CD4-positive, alpha-beta T cell treated with Interleukin-6 at 100 ng/mL for 8 hours (primary cell): ENCODE results near the gene GAS7.
"Not testable (repeated sequence)": the region's sequence is repeated elsewhere in the genome, so short reads cannot be mapped to it uniquely, and the experiment has no call there.

Experiments
- DNase-seq: peaks from one replicate; pipeline ENCODE4 v3.0.0-alpha.2; 2020; ENCODE audit warnings: mixed read lengths, low spot score

Gene GAS7

DNA sequence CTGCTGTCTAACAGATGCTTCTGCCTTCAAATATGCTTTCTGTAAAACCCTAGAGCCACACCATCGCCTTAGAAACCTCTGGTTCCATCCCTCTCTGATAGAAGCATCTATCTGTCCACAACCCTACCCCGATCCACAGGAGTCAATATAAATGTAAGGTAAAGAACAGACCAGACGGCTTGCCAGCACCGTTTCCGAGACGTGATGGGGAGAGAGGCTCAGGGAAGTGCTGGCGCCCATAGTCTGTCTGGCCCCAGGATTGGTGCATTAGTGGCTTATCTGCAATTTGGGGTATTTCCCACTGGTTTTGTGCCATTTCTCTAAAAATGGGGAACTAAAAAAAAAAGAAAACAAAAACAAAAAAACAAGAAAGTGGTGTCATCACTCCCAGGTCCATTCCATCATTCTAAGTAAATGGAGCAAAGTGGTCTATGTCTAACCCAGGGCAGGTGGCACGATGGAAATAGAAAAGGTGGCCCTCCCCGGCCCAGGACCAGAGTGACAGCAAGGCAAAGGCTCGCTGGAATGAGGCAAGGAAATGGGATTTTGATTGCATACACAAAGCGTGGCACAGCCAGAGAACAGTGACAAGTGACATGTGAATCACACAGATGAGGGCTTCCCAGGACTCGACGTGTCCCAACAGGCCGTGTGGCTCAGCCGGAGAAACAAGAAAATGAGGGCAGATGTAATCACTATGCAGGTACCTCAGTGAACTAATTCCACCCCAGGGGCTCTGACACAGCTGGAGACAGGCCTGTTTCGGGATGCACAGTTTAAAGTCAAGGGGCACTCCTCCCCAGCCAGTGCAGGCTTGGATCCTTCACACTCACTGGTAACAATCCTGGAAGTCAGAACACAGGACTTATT lies 125.6 kb downstream of the GAS7 start:
- no peak for DNase-seq

- DNase-seq, result no peak
These were observed 126.3 kb downstream of the GAS7 start for GRCh38 chr17:10072086-10072485.

- DNase-seq, result no peak
These were observed 127.3 kb downstream of the GAS7 start for GRCh38 chr17:10071141-10071540.

DNA sequence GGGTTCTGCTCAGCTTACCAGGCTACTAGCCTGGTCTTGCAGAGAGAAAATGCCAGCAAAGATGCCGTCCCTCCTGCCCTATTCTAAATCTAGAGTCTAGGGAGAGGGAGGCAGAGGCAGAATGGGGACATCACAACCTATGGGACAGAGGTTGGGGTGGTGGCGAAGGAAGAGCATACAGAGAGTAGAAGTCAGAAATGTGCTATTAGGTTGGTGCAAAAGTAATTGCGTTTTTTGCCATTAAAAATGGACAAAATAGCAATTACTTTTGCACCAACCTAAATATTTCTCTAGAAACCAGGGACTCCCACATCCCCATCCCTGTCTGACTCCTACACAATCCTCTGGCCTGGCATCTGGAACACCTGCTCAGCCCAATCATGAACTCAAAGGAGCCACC lies 127.7 kb downstream of the GAS7 start:
- DNase-seq, result no peak

DNA sequence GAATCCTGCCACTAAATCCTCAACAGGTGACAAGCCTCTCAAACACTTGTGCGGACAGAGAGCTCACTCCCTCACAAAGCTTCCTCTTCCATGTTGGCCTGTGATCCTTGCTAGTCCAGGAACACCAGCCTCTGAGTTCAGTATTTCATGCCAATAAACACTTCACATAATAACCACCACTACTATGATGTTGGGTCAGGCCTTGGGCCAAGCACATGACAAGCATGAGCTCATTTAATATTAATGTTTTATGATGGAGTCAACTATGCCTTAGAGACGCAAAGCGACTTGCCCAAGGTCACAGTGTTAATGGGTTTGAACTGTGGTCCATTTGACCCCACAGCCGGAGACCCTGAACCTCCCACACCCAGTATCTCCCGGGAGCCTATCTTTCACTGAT lies 129.1 kb downstream of the GAS7 start:
- no peak for DNase-seq

DNA sequence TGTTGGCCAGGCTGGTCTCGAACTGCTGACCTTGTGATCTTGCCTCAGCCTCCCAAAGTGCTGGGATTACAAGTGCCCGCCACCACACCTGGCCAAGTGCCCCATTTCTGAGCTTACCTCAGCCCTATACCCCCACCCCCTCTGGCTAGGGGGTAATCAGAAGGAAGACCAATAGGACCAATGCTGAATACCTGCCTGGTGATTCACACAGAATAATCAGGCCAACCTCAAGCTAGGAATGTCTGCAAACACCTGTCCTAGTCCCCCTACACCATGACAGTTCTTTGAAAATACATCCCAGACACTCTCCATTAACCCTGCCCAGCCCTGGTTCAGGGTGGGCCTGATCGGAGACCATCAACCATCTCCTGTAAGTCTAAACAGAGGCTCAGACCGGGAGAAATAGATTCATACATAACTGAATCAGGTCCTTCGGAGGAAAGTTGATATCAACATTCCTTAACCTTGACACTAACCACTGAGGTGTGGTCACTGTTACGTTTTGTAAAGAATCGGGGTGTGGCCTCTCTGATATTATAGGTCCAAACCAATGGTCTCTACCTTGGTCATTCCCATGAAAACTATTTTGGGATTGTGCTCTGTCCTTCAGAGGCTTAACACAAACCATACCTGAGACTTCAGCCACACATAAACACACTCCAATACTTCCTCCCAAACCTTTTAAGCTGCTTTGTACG lies 130.8 kb downstream of the GAS7 start:
- no peak for DNase-seq

DNA sequence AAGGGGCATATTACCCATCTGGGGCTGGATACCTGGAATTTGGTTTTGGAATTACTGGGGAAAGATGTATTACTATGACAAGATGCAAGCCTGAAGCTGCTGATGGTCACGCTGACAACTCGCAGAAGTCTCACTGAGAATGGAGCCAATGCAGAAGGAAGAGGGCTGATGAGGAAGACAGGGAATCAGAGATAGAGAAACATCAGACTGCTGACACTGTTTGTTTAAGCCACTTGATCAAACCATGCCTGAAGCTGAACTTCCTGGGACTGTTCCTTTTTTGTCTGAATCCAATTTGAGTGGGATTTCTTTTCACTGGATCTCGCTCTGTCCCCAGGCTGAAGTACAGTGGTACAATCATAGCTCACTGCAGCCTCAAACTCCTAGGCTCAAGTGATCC lies 133.9 kb downstream of the GAS7 start:
- no peak for DNase-seq

DNA sequence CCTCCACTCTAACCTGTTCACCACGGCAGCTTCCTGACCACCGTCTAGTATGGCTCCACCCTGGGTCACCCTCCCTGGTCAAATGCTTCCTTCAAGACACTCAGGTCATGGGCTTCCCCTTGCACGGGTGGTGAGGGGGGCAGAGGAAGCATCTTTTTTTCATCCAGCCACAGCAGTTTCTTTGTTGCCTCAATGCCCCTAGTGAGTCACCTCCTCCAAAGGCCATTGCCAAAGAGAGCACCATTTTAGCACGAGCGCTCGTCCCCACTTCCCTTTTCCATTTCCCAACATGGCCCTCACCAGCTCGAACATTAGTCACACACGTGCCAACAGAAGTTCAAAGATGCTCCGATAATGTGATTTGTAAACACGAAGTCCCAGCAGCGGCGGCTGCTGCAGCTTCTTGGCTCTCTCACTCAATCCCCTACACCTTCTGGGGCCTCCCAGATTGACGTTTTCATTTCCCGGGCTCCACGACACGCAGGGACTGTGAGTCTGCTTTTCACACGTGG lies 134.6 kb downstream of the GAS7 start:
- DNase-seq, result no peak

- no peak for DNase-seq
These were observed 135.6 kb downstream of the GAS7 start for GRCh38 chr17:10062691-10063385.

GRCh38 chr17:10061111-10061845 lies 137.1 kb downstream of the GAS7 start:
- DNase-seq, result no peak

- DNase-seq, result no peak
These were observed 137.9 kb downstream of the GAS7 start for GRCh38 chr17:10060526-10060925.

DNA sequence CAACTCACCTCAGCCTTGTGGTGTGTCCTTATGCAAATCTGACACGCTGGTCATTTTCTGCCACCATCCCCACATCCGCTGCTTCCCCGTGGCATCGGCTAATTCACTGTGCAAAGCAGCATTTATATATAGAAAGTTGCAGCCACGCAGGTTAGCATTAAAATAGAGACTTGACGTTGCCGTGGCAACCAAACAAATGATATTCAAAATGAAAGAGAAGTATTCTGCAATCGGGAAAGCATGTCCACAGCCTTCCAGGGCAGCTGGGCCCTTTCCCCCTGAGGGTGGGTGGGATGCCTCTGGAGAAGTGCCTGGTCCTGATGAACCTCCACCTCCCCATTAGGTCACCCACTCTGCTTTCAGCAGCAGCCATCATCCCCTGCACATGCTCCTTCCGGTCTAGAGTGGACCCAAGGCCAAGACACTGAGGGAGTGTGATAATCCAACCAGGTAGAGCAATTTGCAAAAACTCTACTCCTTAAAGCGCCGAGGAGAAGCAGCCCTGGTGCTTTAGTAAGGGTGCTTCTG lies 138.7 kb downstream of the GAS7 start:
- DNase-seq, result no peak

DNA sequence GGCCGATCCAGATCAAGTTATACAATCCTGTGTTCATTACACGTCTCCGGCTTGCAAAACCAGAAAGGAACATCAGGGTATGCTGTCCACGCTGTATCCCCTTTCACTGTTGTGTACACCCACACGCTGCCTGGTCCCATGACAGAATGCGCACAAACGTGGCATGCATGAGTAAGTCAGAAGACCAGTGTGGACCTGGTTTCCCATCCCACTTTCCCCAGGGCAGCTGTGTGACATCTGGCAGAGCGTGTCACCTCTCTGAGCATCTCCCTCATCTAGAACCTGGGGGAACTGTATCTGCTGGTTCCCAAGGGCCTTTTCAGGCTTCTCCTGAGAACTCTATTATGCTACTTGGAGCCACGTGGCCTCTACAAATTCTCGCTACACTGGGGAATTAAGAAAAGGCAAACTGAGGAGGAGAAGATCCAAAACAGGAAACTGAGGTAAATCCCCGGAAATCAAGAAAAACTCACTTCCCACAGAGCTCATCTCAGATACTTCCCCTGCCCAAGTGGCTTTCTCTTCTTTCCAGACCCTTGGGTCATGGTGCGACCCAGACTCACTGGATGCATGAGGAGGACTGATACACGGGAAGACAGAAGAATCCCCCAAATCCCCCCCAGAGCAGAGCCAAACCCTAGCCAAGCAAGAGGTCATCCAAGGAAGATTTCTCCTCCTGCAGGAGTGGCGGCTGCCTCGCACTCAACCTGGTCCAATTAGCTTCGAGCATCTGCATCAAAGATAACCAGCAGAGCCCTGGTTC lies 139.3 kb downstream of the GAS7 start:
- DNase-seq, result no peak

GRCh38 chr17:10057466-10057865 lies 140.9 kb downstream of the GAS7 start:
- not testable (repeated sequence) for DNase-seq

DNA sequence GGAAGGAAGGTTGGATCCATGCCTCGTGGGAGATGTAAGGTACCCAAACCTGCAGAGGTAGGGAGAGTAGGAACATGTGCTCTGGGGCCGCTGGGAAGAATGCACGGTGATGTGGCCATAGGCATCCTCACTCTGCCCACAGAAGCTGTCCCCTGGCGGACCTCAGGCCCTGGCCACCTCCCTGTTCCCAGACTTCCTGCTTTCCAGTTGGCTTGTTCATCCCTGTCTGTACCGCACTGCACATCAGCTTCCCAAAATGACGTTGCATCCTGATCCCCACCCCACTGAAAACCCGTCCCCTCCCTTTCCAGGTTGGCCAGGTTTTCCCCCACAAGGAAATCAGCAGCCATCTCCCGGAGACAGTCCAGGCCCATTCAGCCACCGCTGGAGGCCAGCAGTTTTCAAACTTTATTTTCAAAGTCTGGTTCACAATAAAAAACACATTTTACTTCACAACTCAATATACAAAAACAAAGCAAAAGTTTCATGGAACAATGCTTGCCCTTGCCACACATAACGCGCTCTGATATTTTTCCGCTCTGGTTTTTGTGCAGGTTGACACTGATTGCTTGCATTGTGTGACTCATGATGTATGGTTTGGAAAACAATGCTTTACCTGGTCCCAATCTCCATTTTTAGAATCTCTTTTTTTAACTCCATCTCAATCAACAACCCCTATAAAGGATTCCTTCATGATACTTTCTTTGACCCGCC lies 143.0 kb downstream of the GAS7 start:
- DNase-seq, result no peak

- DNase-seq, result no peak
These were observed 144.4 kb downstream of the GAS7 start for GRCh38 chr17:10053782-10054540.

- DNase-seq, result no peak
These were observed 146.1 kb downstream of the GAS7 start for GRCh38 chr17:10052106-10052813.

- no peak for DNase-seq
These were observed 147.3 kb downstream of the GAS7 start for GRCh38 chr17:10051112-10051511.

GRCh38 chr17:10050597-10051101 lies 147.8 kb downstream of the GAS7 start:
- no peak for DNase-seq
